SK-N-SH (cell line): ENCODE data around the gene BSPRY. TPM values are rescaled to one million over a fixed set of nuclear protein-coding genes. Genes with fewer than 3 reads are reported as not detected.

ENCODE experiments used
- CTCF ChIA-PET: fragments of 300-600, 350-600 bp; formaldehyde crosslinking; extraction: SDS; loops from one replicate; lab custom pipeline; 2021; lab: Yijun Ruan, JAX
- POLR2A ChIA-PET: fragments of 350-600 bp; sonication (Branson Sonifier 250); formaldehyde crosslinking; extraction: SDS; loops from one replicate; lab custom pipeline; 2020; ENCODE audit warnings: antibody characterized with exemption, inconsistent platforms; lab: Yijun Ruan, JAX
- DNase-seq: peaks from one replicate; pipeline ENCODE4 v3.0.0; 2012
- H2AFZ ChIP-seq: fragments of 200-600 bp; sonication (generic); 2 replicates; pipeline ENCODE4 v1.8.1; 2016; ENCODE audit warnings: antibody characterized with exemption, mild to moderate bottlenecking, low read depth
- H3F3A ChIP-seq: fragments of 200-600 bp; sonication (generic); replicated peaks from 2 replicates; pipeline ENCODE3; 2016; ENCODE audit warnings: antibody characterized with exemption, mild to moderate bottlenecking; ENCODE audit not compliant: insufficient read depth
- H3K27ac ChIP-seq, 2 experiments: fragments of 200-500 bp in 1 of 2; fragments of 200-600 bp in 1 of 2; sonication (Bioruptor generic) in 1 of 2; sonication (generic), shearing (Covaris generic) in 1 of 2; 2 replicates each; pipeline versions ENCODE4 v1.5.1 to v1.6.1; 2014 to 2016; ENCODE audit warnings: low read depth in 2 of 2, inconsistent platforms in 1 of 2, low read length in 1 of 2, mild to moderate bottlenecking in 1 of 2, mixed read lengths in 1 of 2
- H3K27me3 ChIP-seq: fragments of 200-600 bp; sonication (generic), shearing (Covaris generic); 2 replicates; pipeline ENCODE4 v1.6.1; 2016; ENCODE audit warnings: mixed run types; ENCODE audit not compliant: insufficient read depth
- H3K36me3 ChIP-seq, 2 experiments: fragments of 200-500 bp in 1 of 2; fragments of 200-600 bp in 1 of 2; sonication (Bioruptor generic) in 1 of 2; sonication (generic) in 1 of 2; replicated peaks in 1 of 2; 2 replicates each; pipeline versions ENCODE3 to v1.5.1; 2014 to 2016; ENCODE audit warnings: low read length in 1 of 2, mild to moderate bottlenecking in 1 of 2; ENCODE audit not compliant: insufficient read depth in 2 of 2, control insufficient read depth in 1 of 2
- H3K4me1 ChIP-seq, 2 experiments: fragments of 200-500 bp in 1 of 2; fragments of 200-600 bp in 1 of 2; sonication (Bioruptor generic) in 1 of 2; sonication (generic), shearing (Covaris generic) in 1 of 2; 2 replicates each; pipeline versions ENCODE4 v1.5.1 to v1.6.1; 2014 to 2016; ENCODE audit warnings: low read depth in 1 of 2, low read length in 1 of 2, mixed run types in 1 of 2; ENCODE audit not compliant: insufficient read depth in 2 of 2, control insufficient read depth in 1 of 2
- H3K4me2 ChIP-seq: fragments of 200-600 bp; sonication (generic), shearing (Covaris generic); 2 replicates; pipeline ENCODE4 v1.6.1; 2017; ENCODE audit warnings: mixed run types
- H3K4me3 ChIP-seq, 2 experiments: fragments of 200-500 bp in 1 of 2; fragments of 200-600 bp in 1 of 2; sonication (Bioruptor generic) in 1 of 2; sonication (generic), shearing (Covaris generic) in 1 of 2; 2 replicates each; pipeline versions ENCODE4 v1.5.1 to v1.8.1; 2014 to 2016; ENCODE audit warnings: low read depth in 2 of 2, inconsistent platforms in 1 of 2, low read length in 1 of 2, mild to moderate bottlenecking in 1 of 2, mixed read lengths in 1 of 2, moderate library complexity in 1 of 2
- H3K79me2 ChIP-seq: fragments of 200-600 bp; sonication (generic); 2 replicates; pipeline ENCODE4 v1.8.1; 2017; ENCODE audit warnings: mild to moderate bottlenecking; ENCODE audit not compliant: insufficient read depth
- H3K9ac ChIP-seq: fragments of 200-600 bp; sonication (generic); 2 replicates; pipeline ENCODE4 v1.6.1; 2017; ENCODE audit warnings: mixed run types
- H3K9me2 ChIP-seq: fragments of 200-600 bp; sonication (generic); 2 replicates; pipeline ENCODE4 v1.6.1; 2017; ENCODE audit warnings: mixed run types
- H3K9me3 ChIP-seq: fragments of 200-600 bp; sonication (generic); 2 replicates; pipeline ENCODE4 v1.6.1; 2017; ENCODE audit warnings: mixed run types, mild to moderate bottlenecking, moderate library complexity
- H4K20me1 ChIP-seq: fragments of 200-600 bp; sonication (generic); 2 replicates; pipeline ENCODE4 v1.6.1; 2017; ENCODE audit warnings: mild to moderate bottlenecking, mixed run types; ENCODE audit not compliant: insufficient read depth
- CHD2 ChIP-seq: fragments of 150-350 bp; IDR thresholded peaks from 2 replicates; pipeline ENCODE4 v1.6.1; 2018; ENCODE audit warnings: low read length; ENCODE audit not compliant: partially characterized antibody
- CTCF ChIP-seq: fragments of 200-600 bp; sonication (generic); IDR thresholded peaks from 2 replicates; pipeline ENCODE4 v1.6.1; 2017; ENCODE audit warnings: antibody characterized with exemption, mild to moderate bottlenecking, moderate library complexity
- ELF1 ChIP-seq: IDR thresholded peaks from 2 replicates; pipeline ENCODE4 v1.4.0; 2012
- EZH2phosphoT487 ChIP-seq: fragments of 200-600 bp; sonication (generic); IDR thresholded peaks from 2 replicates; pipeline ENCODE4 v1.6.1; 2017; ENCODE audit warnings: low read depth, mixed run types, mild to moderate bottlenecking, antibody characterized with exemption, moderate library complexity, borderline replicate concordance
- FOSL2 ChIP-seq: IDR thresholded peaks from 2 replicates; pipeline ENCODE4 v1.4.0; 2012; ENCODE audit warnings: low read depth, mild to moderate bottlenecking, moderate library complexity, borderline replicate concordance
- GABPA ChIP-seq: IDR thresholded peaks from 2 replicates; pipeline ENCODE4 v1.4.0; 2012; ENCODE audit warnings: low read depth, mild to moderate bottlenecking
- GATA2 ChIP-seq: sonication (generic); formaldehyde crosslinking; IDR thresholded peaks from 2 replicates; pipeline ENCODE4 v1.5.0; 2020; ENCODE audit warnings: mild to moderate bottlenecking, missing genetic modification reagents
- IRF3 ChIP-seq: fragments of 150-350 bp; IDR thresholded peaks from 2 replicates; pipeline ENCODE4 v1.6.1; 2016; ENCODE audit warnings: mild to moderate bottlenecking, low read depth, low read length
- MAX ChIP-seq: IDR thresholded peaks from 2 replicates; pipeline ENCODE4 v1.4.0; 2012; ENCODE audit warnings: low read depth
- MXI1 ChIP-seq: IDR thresholded peaks from 2 replicates; pipeline ENCODE4 v1.6.1; 2012; ENCODE audit warnings: mild to moderate bottlenecking, low read depth, low read length, improper control_type of control experiment
- POLR2AphosphoS5 ChIP-seq: IDR thresholded peaks from 2 replicates; pipeline ENCODE4 v1.6.1; 2012; ENCODE audit warnings: low read depth, low read length
- RAD21 ChIP-seq: IDR thresholded peaks from 2 replicates; pipeline ENCODE4 v1.6.1; 2012; ENCODE audit warnings: mild to moderate bottlenecking, low read length
- RFX5 ChIP-seq: IDR thresholded peaks from 2 replicates; pipeline ENCODE4 v1.6.1; 2012; ENCODE audit warnings: mild to moderate bottlenecking, improper control_type of control experiment, low read length
- SIN3A ChIP-seq: IDR thresholded peaks from 2 replicates; pipeline ENCODE4 v1.6.1; 2012; ENCODE audit warnings: low read depth, mild to moderate bottlenecking, low read length, moderate library complexity, borderline replicate concordance
- SMC3 ChIP-seq: IDR thresholded peaks from 2 replicates; pipeline ENCODE4 v1.6.1; 2012; ENCODE audit warnings: low read depth, low read length, improper control_type of control experiment
- USF2 ChIP-seq: fragments of 150-350 bp; IDR thresholded peaks from 2 replicates; pipeline ENCODE4 v1.6.1; 2017; ENCODE audit warnings: antibody characterized with exemption, low read length, low read depth, borderline replicate concordance
- ZBTB33 ChIP-seq: IDR thresholded peaks from 2 replicates; pipeline ENCODE4 v1.4.0; 2012; ENCODE audit warnings: low read depth, borderline replicate concordance
- WGBS: methylation state at CpG from one replicate; pipeline ENCODE4 v1.1.6; 2017; ENCODE audit warnings: low lambda C conversion rate; 5-methylcytosine and 5-hydroxymethylcytosine counted together
- polyA plus RNA-seq, 3 experiments: library from polyadenylated mRNA; depleted of rRNA; stranded (reverse); fragments of >200 nt; gene quantifications; 2 replicates each; pipeline ENCODE4 v1.2.3, GENCODE V29; 2012

BSPRY gene
- polyA plus RNA-seq, 1 of the 3 experiments (the other 2 are of a cell fraction): not detected

- H4K20me1 ChIP-seq: no peaks in the 10 kb centered on the region
- no peaks in the 10 kb centered on the region for H3K27me3 ChIP-seq
- no peaks in the 10 kb centered on the region for H3K9me3 ChIP-seq
- peak; percentile 69 for DNase-seq
- TF ChIP-seq SMC3 (peak; percentile 78), CTCF (peak; percentile 85), GATA2 (CRISPR knock-in tag) (no peak), MXI1 (no peak), RFX5 (0 out of 2 replicates have a peak, but pooled peaks have one; percentile 42), GABPA (no peak), RAD21 (peak; percentile 95)
- TF ChIP-seq, all 33 proteins: peak for 4
- peaks cover 3% of the 10 kb centered on the region for H3F3A ChIP-seq
- H3K9me2 ChIP-seq: no peaks in the 10 kb centered on the region
- peaks cover 0 to 3% of the 10 kb centered on the region in 2 experiments; a peak in 1 of 4 replicates for H3K4me1 ChIP-seq
- no peak overlapping the region; a peak in 1 of 4 replicates for H3K4me3 ChIP-seq
- WGBS: 3% methylated on average over 2 of the region's 2 CpGs
- H3K27ac ChIP-seq: no peak overlapping the region
- H3K36me3 ChIP-seq: no peaks in the 10 kb centered on the region
- H3K4me2 ChIP-seq: no peak overlapping the region
- ChIA-PET CTCF (interaction anchor here (0.7 to 3.0 kb wide), 25 partner anchors 8 to 349 kb away, joined by 3 to 22 read pairs (median 5); partner anchors contain the start of genes ALAD, C9orf43, POLE3 and WDR31), POLR2A (no interaction called here)
- H3K79me2 ChIP-seq: no peaks in the 10 kb centered on the region
- H2AFZ ChIP-seq: no peak overlapping the region
- no peak overlapping the region for H3K9ac ChIP-seq
Observed at GRCh38 chr9:113309204-113309813, 40.0 kb upstream of the BSPRY start.

GRCh38 chr9:113310538-113310937 lies 38.8 kb upstream of the BSPRY start:
- no peaks in the 10 kb centered on the region for H4K20me1 ChIP-seq
- no peaks in the 10 kb centered on the region for H3K36me3 ChIP-seq
- peaks cover 3% of the 10 kb centered on the region for H3F3A ChIP-seq
- ChIA-PET CTCF (interaction anchor here (0.6 to 3.0 kb wide), 13 partner anchors 8 to 1085 kb away, joined by 3 to 22 read pairs (median 4); partner anchors contain the start of genes ALAD, C9orf43, POLE3 and WDR31), POLR2A (no interaction called here)
- no peak overlapping the region for H3K4me3 ChIP-seq
- H3K27me3 ChIP-seq: no peaks in the 10 kb centered on the region
- H3K4me2 ChIP-seq: no peak overlapping the region
- peaks cover 0 to 3% of the 10 kb centered on the region in 2 experiments; a peak in 1 of 4 replicates for H3K4me1 ChIP-seq
- H3K9me2 ChIP-seq: no peaks in the 10 kb centered on the region
- no peaks in the 10 kb centered on the region for H3K79me2 ChIP-seq
- H3K27ac ChIP-seq: no peak overlapping the region
- WGBS: 78% methylated on average over 3 of the region's 3 CpGs
- no peak overlapping the region for H3K9ac ChIP-seq
- H3K9me3 ChIP-seq: no peaks in the 10 kb centered on the region
- no peak for DNase-seq
- H2AFZ ChIP-seq: no peak overlapping the region
- TF ChIP-seq POLR2AphosphoS5 (no peak), EZH2phosphoT487 (no peak), USF2 (no peak), SIN3A (no peak), GABPA (no peak), IRF3 (no peak), FOSL2 (no peak), CHD2 (no peak), MXI1 (no peak), ELF1 (no peak), RAD21 (no peak), MAX (no peak), CTCF (no peak), ZBTB33 (no peak)
